HG03378 (cell line): ENCODE results near the gene EPOP.

Source experiments
- ATAC-seq: cut with Tn5 transposase; IDR thresholded peaks from one replicate; pipeline ENCODE4 v1.9.1; 2021; ENCODE audit warnings: mild to moderate bottlenecking, moderate library complexity; ENCODE audit not compliant: unreplicated experiment

EPOP gene

DNA sequence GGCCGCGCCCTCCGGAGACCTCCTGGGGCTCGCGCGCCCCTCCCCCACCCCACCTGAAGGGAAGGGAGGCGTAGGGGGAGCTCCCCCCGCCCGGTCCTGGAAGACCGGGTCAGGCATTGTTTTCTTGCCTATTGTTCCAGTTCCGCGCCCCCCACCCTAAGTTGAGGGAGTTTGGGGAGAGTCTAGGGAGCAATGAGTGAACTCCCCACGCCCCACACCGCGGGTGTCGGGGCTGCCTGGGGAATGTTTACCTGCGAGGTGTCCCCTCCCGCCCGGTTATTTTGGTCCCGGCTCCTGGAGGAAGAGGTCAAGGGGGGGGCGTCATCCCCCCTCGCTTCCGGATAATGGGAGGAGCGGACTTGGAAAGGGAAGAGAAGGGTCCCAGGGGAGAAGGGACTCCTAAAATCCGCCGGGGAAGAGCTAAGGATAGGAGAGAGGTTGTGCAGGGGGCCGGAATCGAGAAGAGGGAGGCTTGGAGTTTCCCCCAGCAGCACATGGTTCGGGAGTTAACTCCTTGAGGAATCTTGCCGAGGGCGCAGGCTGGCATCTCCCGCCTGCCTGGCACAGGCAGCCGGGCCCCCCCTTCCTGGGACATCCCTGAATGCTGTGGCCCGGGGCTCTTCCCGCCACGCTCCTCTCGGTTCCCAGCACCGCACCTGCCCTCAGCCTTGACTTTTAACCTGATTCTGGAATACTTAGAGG is 31.2 kb upstream of the EPOP start:
- no peak for ATAC-seq

DNA sequence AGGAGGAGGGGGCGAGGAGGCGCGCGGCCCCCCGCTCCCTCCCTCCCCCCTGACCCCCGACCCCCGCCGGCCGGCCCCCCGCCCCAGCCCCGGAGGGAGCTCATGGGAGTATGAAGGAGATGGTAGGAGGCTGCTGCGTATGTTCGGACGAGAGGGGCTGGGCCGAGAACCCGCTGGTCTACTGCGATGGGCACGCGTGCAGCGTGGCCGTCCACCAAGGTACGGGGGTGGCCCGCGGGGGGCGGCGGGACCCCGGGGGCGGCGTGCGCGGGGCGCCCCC is 30.7 kb upstream of the EPOP start:
- ATAC-seq = no peak

DNA sequence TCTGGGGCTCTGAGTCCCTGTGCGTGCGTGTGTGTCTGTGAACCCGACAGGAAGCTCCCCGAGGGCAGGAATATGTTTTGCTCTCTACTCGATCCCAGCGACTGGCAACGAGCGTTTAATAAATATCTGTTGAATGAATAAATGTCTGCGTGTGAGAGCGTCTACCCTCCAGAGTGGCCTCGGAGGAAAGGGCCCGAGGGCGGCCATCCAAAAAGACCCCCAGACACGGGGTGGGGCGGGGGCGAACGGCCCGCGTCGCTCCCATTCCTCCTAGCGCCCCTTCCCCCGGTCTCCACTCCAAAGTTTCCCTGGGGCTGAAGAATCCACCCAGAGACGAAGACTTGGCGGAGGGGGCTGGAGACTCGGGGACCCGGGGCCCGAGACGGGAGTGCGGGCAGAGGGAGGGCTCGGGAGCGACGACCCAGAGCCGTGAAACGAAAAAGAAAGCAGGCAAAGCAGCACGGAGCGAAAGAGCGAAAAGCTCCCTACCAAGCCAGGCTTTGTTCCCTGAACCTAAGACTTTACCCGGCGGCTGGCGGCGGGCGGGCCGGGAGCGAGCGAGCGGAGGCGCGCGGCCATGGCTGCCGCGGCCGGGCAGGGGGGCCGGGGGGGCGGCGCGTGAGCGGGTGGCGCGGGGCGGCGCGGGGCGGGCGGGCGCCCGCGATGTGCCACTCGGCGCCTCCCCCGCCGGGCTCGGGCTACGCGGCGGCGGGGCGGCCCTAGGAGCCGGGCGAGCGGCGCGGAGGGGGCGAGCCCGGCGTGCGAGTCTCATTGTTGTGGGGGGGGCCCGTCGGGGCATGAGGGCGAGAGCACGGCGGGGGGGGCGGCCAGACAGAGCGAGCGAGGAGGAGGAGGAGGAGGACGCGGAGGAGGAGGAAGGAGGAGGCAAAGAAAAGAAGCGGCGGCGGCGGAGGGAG is 30.1 kb upstream of the EPOP start, which contains the start of gene MLLT6:
MLLT6 (plus strand) TSS at position 668 of the 917 bp plus-strand sequence. CDS start 360 bp downstream, outside the sequence.
- no peak for ATAC-seq

DNA sequence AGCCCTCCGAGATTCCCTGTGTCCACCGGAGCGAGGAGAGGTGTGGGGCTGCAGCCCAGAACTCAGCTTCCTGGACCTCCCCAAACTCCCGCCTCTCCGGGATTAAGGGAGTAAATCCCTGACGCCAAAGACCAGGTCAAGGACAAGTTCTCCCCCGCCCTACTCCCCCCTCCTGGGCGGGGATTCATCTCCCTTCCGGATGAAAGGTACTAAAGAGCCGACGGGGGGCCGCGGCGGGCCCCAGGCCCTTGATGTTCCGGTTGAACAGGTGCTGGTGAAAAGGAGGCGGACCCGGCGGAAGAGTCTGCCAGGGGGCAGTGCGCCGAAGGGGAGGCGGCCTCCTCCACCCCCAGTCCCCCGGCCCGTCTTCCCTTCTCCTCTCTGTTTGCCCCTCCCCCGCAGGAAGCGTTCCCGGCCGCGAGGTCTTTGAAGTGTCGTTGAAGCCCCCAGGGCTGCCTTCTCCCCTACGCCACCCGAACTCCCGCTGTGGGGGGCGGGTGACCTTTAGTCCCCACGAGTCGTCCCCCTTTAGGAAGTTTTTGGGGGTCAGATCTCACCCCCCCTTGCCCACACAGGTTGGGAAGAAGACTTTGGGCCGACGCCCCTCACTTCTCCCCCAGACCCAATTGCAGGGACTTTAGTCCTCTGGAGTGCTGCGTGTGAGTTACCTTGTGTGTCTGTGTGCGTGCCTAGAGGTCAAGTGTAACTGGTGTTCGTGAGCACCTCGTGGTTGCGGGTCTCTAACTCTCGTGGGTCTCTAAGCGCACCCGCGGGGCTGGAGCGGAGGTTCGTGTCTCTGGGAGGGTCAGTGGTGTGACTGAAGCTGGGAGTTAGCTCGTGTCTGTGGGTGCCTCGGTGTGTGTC is 29.2 kb upstream of the EPOP start:
- ATAC-seq = no peak

DNA sequence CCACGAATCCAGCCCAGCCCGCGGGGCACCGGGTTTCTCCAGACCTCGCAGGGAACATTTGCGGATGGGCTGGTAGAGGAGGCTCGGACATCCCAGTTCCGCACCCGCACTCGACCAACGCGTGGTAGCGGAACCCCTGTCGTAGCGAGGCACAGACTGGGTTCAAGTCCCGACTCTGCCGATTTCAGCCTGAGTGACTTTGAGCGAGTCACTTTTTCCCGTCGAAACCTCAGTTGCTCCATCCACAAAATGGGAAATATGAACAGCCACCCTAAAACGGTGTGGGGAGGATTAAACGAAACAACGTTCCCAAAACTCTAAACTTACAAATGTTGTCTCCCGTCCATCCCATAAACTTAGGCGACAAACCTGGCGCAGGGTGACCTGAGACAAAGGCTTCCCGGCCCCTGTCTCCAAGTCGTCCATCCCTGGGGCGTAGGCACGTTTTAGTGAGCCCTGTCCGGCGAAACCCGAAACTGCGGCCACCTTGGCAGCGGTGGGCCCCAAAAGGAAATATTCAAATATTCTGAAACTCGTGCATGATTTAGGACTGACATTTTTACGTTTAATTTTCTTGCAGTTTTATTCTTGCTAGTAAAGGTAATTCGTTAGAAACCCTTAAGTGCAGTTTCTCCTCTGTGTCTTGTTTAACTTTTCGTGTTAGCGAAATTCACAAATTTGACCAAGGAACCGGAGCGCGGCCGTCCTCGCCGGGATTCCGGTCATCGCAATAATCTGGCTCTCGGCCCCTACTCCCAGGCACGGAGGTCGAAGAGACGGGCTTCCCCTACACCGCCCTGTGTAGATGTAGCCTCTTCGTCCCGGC is 28.4 kb upstream of the EPOP start:
- no peak for ATAC-seq

DNA sequence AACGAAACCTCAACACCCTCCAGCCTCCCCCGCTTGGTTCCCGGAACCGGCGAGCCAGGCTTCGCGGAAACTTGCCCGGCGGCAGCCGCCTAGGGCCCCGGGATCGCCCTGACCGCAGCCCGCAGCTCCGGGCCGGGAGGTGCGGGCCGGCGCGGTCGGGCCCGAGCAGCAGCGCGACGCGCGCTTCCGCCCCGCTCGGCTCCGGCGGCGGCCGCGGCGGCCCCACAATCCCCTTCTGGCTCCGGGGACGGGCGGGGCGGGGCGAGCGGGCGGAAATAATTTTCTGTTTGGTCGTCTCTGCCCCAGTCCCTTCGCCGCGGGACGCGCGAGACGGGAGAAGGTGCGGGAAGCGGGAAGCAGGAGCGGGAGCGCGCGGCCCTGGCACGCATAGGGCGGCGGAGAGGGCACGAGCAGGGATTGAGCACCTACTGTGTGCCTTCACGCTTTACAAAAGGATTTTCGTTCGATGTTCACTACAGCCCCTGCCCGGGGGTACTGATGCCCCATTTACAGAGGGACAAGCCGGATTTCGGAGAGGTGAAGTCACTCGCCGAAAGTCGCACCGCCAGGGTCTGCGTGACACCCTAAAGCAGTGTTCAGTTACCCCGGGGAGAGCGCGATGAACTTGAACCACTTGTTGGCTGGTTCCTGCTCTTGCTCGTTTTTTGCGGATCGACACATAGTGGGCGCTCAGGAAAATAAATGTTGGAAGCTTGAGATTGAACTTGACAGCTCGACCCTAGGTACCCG is 27.6 kb upstream of the EPOP start:
- peak; percentile 13 for ATAC-seq

DNA sequence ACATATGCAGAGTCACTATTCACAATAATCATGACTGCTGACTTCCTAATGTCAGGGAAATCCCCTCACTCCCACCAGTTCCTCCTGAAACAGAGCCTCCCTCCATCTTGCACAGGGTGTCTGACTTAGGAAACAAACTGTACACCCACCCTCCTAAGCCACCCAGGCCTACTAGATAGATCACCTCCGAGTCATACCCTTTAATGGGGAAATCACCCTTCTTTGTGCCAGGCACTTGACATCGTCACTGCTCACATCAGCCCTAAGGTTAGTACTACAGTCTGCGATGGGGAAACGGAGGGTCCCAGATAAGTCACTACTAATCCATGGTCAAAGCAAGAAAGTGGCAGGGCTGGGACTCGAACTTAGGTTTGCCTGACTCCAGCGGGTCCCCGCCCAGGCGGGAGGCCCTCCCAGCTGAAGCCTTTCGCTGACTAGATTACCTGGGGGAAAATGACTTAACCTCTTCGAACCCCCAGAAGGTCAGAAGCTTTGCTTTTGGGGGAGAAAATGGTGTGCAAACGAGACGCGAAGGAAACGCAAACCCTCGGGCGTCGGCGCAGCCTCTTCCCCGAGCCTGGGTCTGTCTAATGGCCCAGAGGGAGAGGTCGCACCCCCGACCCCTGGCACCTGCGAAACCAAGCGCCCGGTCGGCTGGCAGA is 26.9 kb upstream of the EPOP start:
- ATAC-seq = peak; percentile 37

DNA sequence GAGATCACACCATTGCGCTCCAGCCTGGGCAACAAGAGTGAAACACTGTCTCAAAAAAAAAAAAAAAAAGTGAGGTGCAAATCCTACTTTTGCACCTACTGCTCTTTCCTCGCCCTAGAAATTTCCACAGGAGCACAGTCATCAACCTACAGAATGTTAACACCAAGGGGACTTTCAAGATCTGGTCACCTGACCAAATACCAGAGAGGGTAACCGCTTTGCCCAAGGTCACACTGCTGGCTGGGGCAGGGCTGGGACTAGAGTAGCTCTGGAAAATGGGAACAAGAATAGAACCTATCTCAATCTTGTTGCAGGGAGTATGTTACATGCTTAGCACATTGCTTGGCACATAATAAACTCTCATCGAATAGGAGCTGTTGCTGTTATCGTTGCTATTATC is 24.0 kb upstream of the EPOP start:
- ATAC-seq = no peak

DNA sequence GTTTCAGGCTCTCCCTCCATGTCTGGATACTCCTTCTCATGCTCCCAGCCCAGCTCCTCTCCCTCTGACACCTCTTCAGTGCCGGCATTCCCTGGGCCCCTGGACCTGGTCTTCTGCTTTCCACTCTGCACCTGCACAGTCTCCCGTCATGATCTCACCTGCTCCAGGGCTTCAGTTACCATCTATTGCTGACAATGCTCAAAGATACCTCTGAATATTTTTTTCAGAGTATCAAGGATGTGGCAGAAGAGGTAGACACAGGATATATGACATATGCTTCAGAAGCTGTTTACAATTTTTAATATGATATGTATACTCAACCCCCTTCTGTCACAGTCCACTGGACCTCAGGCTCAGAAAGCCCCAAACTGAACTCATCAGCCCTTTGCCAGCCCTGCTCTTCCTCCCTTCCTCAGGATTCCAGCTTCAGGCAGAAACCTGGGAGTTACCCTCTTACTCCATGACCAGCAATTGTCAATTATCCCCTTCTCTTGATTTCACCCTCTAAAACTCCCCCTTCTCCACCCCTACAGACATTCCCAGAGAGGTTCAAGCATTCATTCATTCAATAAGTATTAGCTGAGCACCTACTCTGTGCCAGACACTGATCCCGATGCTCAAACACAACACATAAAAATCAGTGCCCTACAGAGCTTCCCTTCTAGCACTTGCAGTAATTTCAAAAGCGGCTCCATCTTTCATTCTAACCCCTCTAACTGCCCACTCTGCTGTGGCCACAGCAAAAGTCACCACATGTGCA is 22.5 kb upstream of the EPOP start:
- ATAC-seq = no peak

DNA sequence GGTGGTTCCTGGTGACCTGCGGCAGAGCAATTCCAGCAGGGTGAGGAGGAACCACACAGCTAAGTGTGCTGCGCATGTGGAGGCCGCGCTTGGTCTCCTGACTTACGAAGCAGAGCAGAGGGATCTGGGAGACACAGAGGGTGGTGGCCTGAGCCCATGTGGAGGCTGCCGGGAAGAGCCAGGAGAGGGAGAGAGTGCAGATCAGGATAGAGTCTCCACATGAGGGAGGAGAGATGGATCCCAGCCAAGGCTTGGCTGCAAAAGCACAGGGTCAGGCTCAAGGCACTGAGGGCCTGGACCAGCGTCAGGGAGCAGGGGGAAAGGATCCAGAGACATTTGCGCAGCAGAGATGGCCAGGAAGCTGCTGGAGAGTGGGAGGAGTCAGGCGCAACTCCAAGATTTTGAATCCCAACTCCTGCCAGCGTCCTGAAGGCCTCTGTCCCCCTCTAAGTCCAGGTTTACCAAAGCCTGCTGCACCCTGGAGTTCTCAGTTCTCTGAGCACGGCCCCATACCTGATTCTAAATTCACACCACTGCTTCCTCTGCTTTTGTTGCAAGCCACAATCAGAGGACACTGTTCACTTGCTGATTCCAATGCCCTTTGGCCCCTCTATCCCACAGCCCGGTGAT is 19.1 kb upstream of the EPOP start:
- ATAC-seq = no peak

DNA sequence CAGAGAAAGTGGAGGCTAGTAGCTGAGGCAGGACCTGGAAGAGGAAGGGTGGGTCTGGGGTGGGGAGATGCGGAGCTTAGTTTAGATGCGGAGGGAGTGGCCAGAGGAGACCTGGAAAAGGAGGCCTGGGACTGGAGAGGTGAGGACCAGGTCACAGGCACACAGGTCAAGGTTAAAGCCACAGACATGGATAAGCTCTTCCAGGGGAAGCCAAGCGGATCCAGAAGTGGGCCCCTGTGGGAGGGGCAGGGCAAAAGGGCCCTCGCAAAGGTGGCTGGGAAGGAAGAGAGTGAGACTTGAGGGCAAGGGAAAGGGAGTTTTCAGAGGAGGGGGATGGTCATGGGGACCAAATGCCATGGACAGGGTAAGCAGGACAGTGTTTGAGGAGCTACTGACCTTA is 16.4 kb upstream of the EPOP start:
- ATAC-seq = no peak

DNA sequence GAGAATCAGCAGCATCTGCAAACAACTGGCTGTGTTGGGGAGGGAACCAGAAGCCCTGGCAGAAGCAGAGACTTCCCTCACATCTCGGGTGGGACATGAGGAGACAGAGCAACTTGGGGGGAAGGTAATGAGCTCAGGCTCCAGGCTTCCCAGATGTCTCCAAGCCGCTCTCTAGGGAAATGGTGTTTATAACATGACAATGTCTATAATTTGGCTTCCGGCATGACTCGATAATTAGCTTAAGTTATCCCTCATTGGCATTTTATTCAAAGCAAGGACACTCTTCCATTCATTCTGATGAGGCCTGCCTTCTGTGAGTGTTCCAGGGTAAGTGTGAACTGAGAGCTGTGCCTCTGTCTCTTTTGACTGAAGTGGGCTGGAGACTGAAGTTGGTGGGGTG is 15.6 kb upstream of the EPOP start:
- no peak for ATAC-seq

DNA sequence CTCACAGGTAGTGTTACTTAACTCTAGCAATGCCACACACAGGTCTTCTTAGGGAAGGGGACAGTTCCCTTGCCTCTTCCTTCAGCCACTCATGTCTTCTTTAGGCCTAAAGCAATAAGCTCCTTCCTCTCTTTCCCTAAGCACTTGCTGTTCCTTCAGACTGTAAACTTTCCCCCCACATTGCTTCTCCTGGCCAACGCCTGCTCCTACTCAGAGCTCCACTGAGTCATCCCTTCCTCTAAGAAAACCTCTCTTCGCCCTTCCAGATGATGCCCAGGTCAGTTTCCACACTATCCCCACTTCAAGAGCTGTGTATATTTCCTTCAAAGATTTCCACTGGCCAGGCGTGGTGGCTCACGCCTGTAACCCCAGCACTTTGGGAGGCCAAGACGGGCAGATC is 12.5 kb upstream of the EPOP start:
- no peak for ATAC-seq

DNA sequence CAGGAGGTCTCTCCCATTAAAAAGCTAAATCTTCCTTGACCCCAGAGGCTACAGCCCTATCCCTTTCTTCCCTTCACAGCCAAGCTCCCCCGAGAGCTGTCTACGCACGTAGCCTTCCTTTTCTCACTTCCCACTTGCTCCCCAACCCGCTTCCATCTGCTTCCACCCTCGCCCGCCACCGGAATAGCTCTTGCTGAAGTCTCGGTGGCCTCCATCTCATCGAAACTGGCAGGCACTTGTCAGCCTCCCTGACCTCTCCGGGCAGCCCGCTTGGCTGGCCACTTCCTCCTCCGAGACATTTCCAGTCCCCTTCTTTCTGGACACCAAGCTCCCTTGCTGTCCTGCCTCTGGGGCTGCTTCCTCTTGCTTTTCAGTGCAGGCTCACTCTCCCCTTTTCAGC is 10.7 kb upstream of the EPOP start:
- ATAC-seq = no peak

DNA sequence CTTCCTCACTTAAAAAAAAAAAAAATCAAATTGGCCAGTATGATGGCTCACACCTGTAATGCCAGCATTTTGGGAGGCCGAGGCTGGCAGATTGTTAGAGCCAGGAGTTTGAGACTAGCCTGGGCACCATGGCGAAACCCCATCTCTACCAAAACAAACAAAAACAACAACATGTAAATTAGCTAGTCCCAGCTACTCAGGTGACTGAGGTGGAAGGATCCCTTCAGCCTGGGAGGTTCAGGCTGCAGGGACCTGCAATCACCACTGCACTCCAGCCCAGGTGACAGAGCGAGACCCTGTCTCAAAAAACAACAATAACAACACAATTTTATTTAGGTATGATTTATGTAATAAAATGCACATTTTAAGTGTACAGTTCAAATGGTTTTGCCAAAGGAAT is 6.3 kb upstream of the EPOP start:
- ATAC-seq = no peak

DNA sequence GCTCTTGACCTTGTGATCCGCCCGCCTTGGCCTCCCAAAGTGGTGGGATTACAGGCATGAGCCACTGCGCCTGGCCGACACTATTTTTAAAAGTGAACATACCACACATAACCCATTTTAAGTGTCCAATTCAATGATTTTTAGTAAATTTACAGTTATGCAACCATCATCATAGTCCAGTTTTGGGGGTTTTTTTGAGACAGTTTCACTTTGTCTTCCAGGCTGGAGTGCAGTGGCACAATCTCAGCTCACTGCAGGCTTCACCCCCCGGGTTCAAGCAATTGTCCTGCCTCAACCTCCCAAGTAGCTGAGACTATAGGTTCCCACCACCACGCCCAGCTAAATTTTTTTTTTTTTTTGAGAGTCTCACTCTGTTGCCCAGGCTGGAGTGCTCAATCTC is 3.1 kb upstream of the EPOP start:
- no peak for ATAC-seq

DNA sequence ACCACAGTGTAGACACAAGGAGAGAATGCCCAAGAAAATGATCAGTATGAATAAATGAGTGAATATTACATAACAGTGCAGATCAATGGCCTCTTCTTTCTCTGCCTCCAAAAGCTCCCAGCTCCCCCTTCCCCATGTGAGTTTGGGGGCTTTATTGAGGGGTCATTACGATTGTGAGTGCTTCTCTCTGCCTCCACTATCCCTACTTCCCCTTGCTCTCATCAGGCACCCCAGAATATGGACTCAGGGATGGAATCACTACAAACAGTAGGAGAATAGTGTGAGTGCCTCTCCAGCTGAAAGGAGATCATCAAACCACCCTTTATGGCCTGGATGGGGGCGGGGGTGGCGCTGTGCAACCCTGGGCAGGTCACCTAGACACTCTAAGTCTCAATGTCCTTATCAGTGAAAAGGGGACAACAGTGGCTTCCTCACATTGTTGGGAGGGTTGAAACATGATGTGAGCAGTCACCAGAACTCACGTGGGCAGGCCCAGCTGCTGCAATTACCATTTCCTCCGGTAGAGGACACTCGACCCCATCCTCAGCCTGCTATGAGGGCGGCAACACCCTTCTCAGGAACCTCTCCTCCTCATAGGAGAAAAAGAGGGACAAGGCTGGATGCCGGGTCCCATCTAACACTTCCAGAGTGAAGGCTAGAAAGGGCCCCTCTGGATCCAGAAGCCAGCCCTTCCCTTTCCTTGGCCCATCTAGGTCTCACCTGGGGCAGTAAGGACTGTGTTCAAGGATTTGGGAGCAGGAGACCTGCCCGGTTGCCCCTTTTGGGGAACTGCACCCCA is 2.1 kb upstream of the EPOP start:
- peak; percentile 59 for ATAC-seq
